GM12878 (cell line): Measurements from ENCODE around the gene LXN. TPM values are rescaled to one million over a fixed set of nuclear protein-coding genes. Genes with fewer than 3 reads are reported as not detected.

ENCODE experiments used
- ATAC-seq: fragments of 200-7000 bp; cut with Tn5 transposase; 3 replicates; pipeline ENCODE4 v1.9.1; 2020; ENCODE audit warnings: mild to moderate bottlenecking, moderate library complexity
- BruUV-seq: library from RNA; stranded (reverse); fragments of 400-500 nt; replicated peaks from 2 replicates; lab custom pipeline; 2021; lab: Mats Ljungman, UMichigan
- CTCF ChIA-PET: fragments of 300-600 bp; sonication (Branson Sonifier 250); formaldehyde crosslinking; extraction: SDS; loops from one replicate; lab custom pipeline; 2021; ENCODE audit warnings: inconsistent platforms; lab: Yijun Ruan, JAX
- POLR2A ChIA-PET: fragments of 350-600 bp; formaldehyde crosslinking; extraction: SDS; loops from one replicate; lab custom pipeline; 2021; ENCODE audit warnings: inconsistent platforms; lab: Charles Lee
- RAD21 ChIA-PET: fragments of 300-600 bp; sonication (Branson Sonifier 250); formaldehyde crosslinking; loops from one replicate; lab custom pipeline; 2023; ENCODE audit warnings: antibody characterized with exemption; ENCODE audit not compliant: unreplicated experiment; lab: Charles Lee
- SMC1A ChIA-PET: fragments of 300-600 bp; sonication (Branson Sonifier 250); formaldehyde crosslinking; loops from one replicate; lab custom pipeline; 2023; ENCODE audit not compliant: unreplicated experiment, uncharacterized antibody; lab: Charles Lee
- DNase-seq: peaks from one replicate; pipeline ENCODE4 v3.0.0-alpha.2; 2011; ENCODE audit warnings: low read depth, low spot score
- FAIRE-seq: peaks from 3 replicates; lab custom pipeline; 2011; peaks lifted over from hg19 to GRCh38; lab: Jason Lieb, UNC
- H2AFZ ChIP-seq: 2 replicates; pipeline ENCODE4 v1.6.0; 2011; ENCODE audit warnings: low read depth, low read length, control low read depth; ENCODE audit not compliant: control insufficient read depth
- H3K27ac ChIP-seq: 2 replicates; pipeline ENCODE4 v1.5.1; 2011; ENCODE audit warnings: control low read depth; ENCODE audit not compliant: control insufficient read depth, insufficient read depth
- H3K27me3 ChIP-seq, 2 experiments: replicated peaks in 1 of 2; 2 replicates each; pipeline versions ENCODE4 v1.6.0 to v1.6.1; 2011; ENCODE audit warnings: low read length in 1 of 2; ENCODE audit not compliant: control insufficient read depth in 2 of 2, insufficient read depth in 2 of 2
- H3K36me3 ChIP-seq, 2 experiments: 2 replicates each; pipeline ENCODE4 v1.5.1; 2011; ENCODE audit warnings: low read length in 1 of 2; ENCODE audit not compliant: control insufficient read depth in 2 of 2, insufficient read depth in 2 of 2
- H3K4me1 ChIP-seq: 2 replicates; pipeline ENCODE4 v1.6.1; 2011; ENCODE audit warnings: mild to moderate bottlenecking, low read length, moderate library complexity, mixed read lengths; ENCODE audit not compliant: control insufficient read depth, insufficient read depth
- H3K4me2 ChIP-seq: 2 replicates; pipeline ENCODE4 v1.6.0; 2011; ENCODE audit warnings: control low read depth; ENCODE audit not compliant: control insufficient read depth, insufficient read depth
- H3K4me3 ChIP-seq: fragments of 200-600 bp; sonication (generic); 2 replicates; pipeline ENCODE4 v1.5.1; 2016
- H3K79me2 ChIP-seq: 2 replicates; pipeline ENCODE4 v1.6.0; 2011; ENCODE audit warnings: low read length; ENCODE audit not compliant: control insufficient read depth, insufficient read depth
- H3K9ac ChIP-seq: 2 replicates; pipeline ENCODE4 v1.8.0; 2011; ENCODE audit warnings: low read length, control low read depth, mixed read lengths; ENCODE audit not compliant: control insufficient read depth, insufficient read depth
- H3K9me3 ChIP-seq: replicated peaks from 3 replicates; pipeline ENCODE4 v1.5.1; 2011; ENCODE audit warnings: mild to moderate bottlenecking, low read length; ENCODE audit not compliant: control insufficient read depth, insufficient read depth
- H4K20me1 ChIP-seq: 2 replicates; pipeline ENCODE4 v1.6.0; 2011; ENCODE audit not compliant: control insufficient read depth, insufficient read depth
- BCL11A ChIP-seq: IDR thresholded peaks from 2 replicates; pipeline ENCODE4 v1.6.1; 2011; ENCODE audit warnings: low read depth, low read length
- FOS ChIP-seq: IDR thresholded peaks from 3 replicates; pipeline ENCODE4 v1.6.1; 2011; ENCODE audit warnings: borderline replicate concordance; ENCODE audit not compliant: insufficient read length; ENCODE audit errors: extremely low read depth
- FOXK2 ChIP-seq: fragments of 450-650 bp; IDR thresholded peaks from 2 replicates; pipeline ENCODE4 v1.6.1; 2017; ENCODE audit warnings: mild to moderate bottlenecking, moderate library complexity
- GABPA ChIP-seq: IDR thresholded peaks from 2 replicates; pipeline ENCODE4 v1.6.1; 2014; ENCODE audit warnings: antibody characterized with exemption, low read depth, mild to moderate bottlenecking, inconsistent platforms
- MLLT1 ChIP-seq: fragments of 450-650 bp; IDR thresholded peaks from 2 replicates; pipeline ENCODE4 v1.6.1; 2016; ENCODE audit warnings: mild to moderate bottlenecking
- NBN ChIP-seq: fragments of 450-650 bp; IDR thresholded peaks from 2 replicates; pipeline ENCODE4 v1.6.1; 2016
- NR2C2 ChIP-seq: IDR thresholded peaks from 2 replicates; pipeline ENCODE4 v1.6.1; 2011; ENCODE audit warnings: borderline replicate concordance, low read depth; ENCODE audit not compliant: control insufficient read depth, insufficient read length
- POLR2A ChIP-seq: IDR thresholded peaks from 2 replicates; pipeline ENCODE4 v1.6.1; 2011; ENCODE audit warnings: low read depth, mild to moderate bottlenecking, low read length
- RAD51 ChIP-seq: fragments of 450-650 bp; IDR thresholded peaks from 2 replicates; pipeline ENCODE4 v1.6.1; 2016; ENCODE audit warnings: moderate library complexity, mild to moderate bottlenecking, inconsistent platforms
- SIN3A ChIP-seq: IDR thresholded peaks from 2 replicates; pipeline ENCODE4 v1.6.1; 2012; ENCODE audit warnings: low read depth, low read length, improper control_type of control experiment
- SREBF2 ChIP-seq: IDR thresholded peaks from 2 replicates; pipeline ENCODE4 v1.6.1; 2012; ENCODE audit warnings: mild to moderate bottlenecking, low read length
- TARDBP ChIP-seq: IDR thresholded peaks from 2 replicates; pipeline ENCODE4 v1.6.1; 2016; ENCODE audit warnings: borderline replicate concordance
- TBL1XR1 ChIP-seq: IDR thresholded peaks from 2 replicates; pipeline ENCODE4 v1.6.1; 2012; ENCODE audit warnings: low read depth, low read length, improper control_type of control experiment
- TCF3 ChIP-seq: IDR thresholded peaks from 2 replicates; pipeline ENCODE4 v1.6.1; 2012; ENCODE audit warnings: low read depth, mild to moderate bottlenecking, low read length, borderline replicate concordance; ENCODE audit not compliant: insufficient read depth
- ZNF24 ChIP-seq: fragments of 450-650 bp; IDR thresholded peaks from 2 replicates; pipeline ENCODE4 v1.6.1; 2017; ENCODE audit warnings: antibody characterized with exemption, mild to moderate bottlenecking
- ZNF622 ChIP-seq: fragments of 450-650 bp; IDR thresholded peaks from 2 replicates; pipeline ENCODE4 v1.6.1; 2017; ENCODE audit warnings: mild to moderate bottlenecking, inconsistent platforms
- ZSCAN29 ChIP-seq: fragments of 450-650 bp; IDR thresholded peaks from 2 replicates; pipeline ENCODE4 v1.6.1; 2017; ENCODE audit warnings: mild to moderate bottlenecking, moderate library complexity
- WGBS: methylation state at CpG from one replicate; pipeline ENCODE4 v1.1.6; 2016; ENCODE audit warnings: low lambda C conversion rate; ENCODE audit not compliant: insufficient replicate concordance, insufficient coverage; ENCODE audit errors: missing lambda C conversion rate; 5-methylcytosine and 5-hydroxymethylcytosine counted together
- in situ Hi-C: fragments of 300-500 bp; cut with MboI; formaldehyde crosslinking; loops from 9 replicates; pipeline ENCODE4 v1.14.3; 2018; ENCODE audit warnings: mixed read lengths
- intact Hi-C: fragments of 100-400 bp; cut with micrococcal nuclease; formaldehyde crosslinking; loops from one replicate; pipeline ENCODE4 v1.14.2; 2022; ENCODE audit not compliant: unreplicated experiment
- polyA plus RNA-seq, 11 experiments: library from polyadenylated mRNA; depleted of rRNA in 4 of 11; unstranded in 6 of 11; stranded (reverse) in 5 of 11; fragments of >200 nt; fragmentation: Nextera tagmentation in 4 of 11; fragmentation: Illumina TruSeq in 1 of 11; extraction: Ambion mirVana in 4 of 11; extraction: Trizol in 1 of 11; gene quantifications; 1 replicate in 1 of 11; 2 replicates in 10 of 11; pipeline versions ENCODE4 v1.2.1 to v1.2.3, GENCODE V29; 2011 to 2016; ENCODE audit warnings: inconsistent platforms in 2 of 11, missing spikeins in 2 of 11, low read depth in 1 of 11
- total RNA-seq, 4 experiments: library from RNA; depleted of rRNA in 3 of 4; stranded (reverse); fragments of >200 nt in 3 of 4; fragmentation: Illumina TruSeq in 1 of 4; extraction: Trizol in 1 of 4; gene quantifications; 2 replicates each; pipeline versions ENCODE4 v1.2.1 to v1.2.3, GENCODE V29; 2013 to 2021
- TF ChIP-seq, protein P1 (sequence below): fragments of 450-650 bp; IDR thresholded peaks from 2 replicates; pipeline ENCODE4 v1.6.1; 2014; ENCODE audit warnings: mild to moderate bottlenecking
- TF ChIP-seq, protein P2 (sequence below): IDR thresholded peaks from 2 replicates; pipeline ENCODE4 v1.6.1; 2012; ENCODE audit warnings: low read depth, low read length, improper control_type of control experiment

The LXN gene
- total and polyA plus RNA-seq, 10 of the 15 experiments (the other 5 are each of a cell fraction or from before 2014, with no cell fraction given): 10.7 to 45.0 (median 20.4) TPM

GRCh38 chr3:158709666-158710083 lies 37.2 kb upstream of the LXN start (continued):
- no peak for TF ChIP-seq ZNF24

DNA sequence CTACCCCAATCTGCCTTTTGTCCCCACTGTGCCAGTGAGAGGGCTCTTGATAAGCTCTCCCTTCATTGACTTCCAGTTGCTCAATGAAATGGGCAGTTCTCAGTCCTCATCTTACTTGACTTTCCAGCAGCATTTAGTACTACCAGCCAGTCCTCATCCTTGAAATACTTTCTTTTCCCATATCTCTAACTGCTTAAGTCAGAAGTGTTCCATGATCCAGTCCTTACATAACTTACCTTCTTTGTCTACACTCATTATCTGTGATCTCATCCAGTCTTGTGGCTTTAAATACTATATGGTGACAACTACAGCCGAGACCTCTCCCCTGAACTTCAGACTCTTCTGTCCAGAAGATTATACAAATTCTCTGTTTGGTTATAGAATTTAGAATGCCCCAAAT lies 31.1 kb upstream of the LXN start:
- in situ Hi-C loops (no loop called here), intact Hi-C loops (no loop called here)
- ATAC-seq (no peak), DNase-seq (no peak), FAIRE-seq (no peak)
- Histone ChIP-seq H3K27ac (no peak overlapping the region), H3K4me1 (no peaks in the 10 kb centered on the region), H3K9me3 (no peaks in the 10 kb centered on the region), H3K27me3 (no peaks in the 10 kb centered on the region), H3K36me3 (no peaks in the 10 kb centered on the region; a peak in 1 of 4 replicates), H2AFZ (no peak overlapping the region), H3K79me2 (no peaks in the 10 kb centered on the region), H3K9ac (no peak overlapping the region), H3K4me2 (no peak overlapping the region), H4K20me1 (no peaks in the 10 kb centered on the region), H3K4me3 (no peak overlapping the region)
- ChIA-PET RAD21 (no interaction called here), SMC1A (interaction anchor here (1.4 kb wide), 1 partner anchor 41 kb away, joined by 3 read pairs; no protein-coding TSS in a partner anchor), POLR2A (no interaction called here), CTCF (interaction anchor here (0.8 to 2.2 kb wide), 3 partner anchors 15 to 25 kb away, joined by 3 to 8 read pairs (median 4); no protein-coding TSS in a partner anchor)
- BruUV-seq: no TSS peak
- 94% methylated on average over 1 of the region's 1 CpG for WGBS
- TF ChIP-seq NR2C2 (no peak), RAD51 (no peak), NBN (no peak), GABPA (no peak), ZSCAN29 (no peak), FOXK2 (no peak), FOS (no peak), POLR2A (no peak), BCL11A (no peak), ZNF622 (no peak), SREBF2 (no peak), MLLT1 (no peak), TBL1XR1 (no peak), SIN3A (no peak), TARDBP (no peak), TCF3 (no peak)
- TF ChIP-seq, protein P1, sequence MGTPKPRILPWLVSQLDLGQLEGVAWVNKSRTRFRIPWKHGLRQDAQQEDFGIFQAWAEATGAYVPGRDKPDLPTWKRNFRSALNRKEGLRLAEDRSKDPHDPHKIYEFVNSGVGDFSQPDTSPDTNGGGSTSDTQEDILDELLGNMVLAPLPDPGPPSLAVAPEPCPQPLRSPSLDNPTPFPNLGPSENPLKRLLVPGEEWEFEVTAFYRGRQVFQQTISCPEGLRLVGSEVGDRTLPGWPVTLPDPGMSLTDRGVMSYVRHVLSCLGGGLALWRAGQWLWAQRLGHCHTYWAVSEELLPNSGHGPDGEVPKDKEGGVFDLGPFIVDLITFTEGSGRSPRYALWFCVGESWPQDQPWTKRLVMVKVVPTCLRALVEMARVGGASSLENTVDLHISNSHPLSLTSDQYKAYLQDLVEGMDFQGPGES: no peak
- TF ChIP-seq, protein P2, sequence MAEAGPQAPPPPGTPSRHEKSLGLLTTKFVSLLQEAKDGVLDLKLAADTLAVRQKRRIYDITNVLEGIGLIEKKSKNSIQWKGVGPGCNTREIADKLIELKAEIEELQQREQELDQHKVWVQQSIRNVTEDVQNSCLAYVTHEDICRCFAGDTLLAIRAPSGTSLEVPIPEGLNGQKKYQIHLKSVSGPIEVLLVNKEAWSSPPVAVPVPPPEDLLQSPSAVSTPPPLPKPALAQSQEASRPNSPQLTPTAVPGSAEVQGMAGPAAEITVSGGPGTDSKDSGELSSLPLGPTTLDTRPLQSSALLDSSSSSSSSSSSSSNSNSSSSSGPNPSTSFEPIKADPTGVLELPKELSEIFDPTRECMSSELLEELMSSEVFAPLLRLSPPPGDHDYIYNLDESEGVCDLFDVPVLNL: no peak
